OCI-LY3 (cell line): ENCODE results near the gene SLC25A25.

Experiments used
- EZH2phosphoT487 ChIP-seq: fragments of 200-600 bp; shearing (Covaris generic); IDR thresholded peaks from 2 replicates; pipeline ENCODE4 v1.6.1; 2018; ENCODE audit warnings: antibody characterized with exemption, mixed run types, low read depth
- TF ChIP-seq, protein P1 (sequence below): fragments of 200-600, 300-600 bp; sonication (generic); IDR thresholded peaks from 2 replicates; pipeline ENCODE4 v1.5.1; 2014; ENCODE audit warnings: antibody characterized with exemption, low read length, low read depth

DNA sequence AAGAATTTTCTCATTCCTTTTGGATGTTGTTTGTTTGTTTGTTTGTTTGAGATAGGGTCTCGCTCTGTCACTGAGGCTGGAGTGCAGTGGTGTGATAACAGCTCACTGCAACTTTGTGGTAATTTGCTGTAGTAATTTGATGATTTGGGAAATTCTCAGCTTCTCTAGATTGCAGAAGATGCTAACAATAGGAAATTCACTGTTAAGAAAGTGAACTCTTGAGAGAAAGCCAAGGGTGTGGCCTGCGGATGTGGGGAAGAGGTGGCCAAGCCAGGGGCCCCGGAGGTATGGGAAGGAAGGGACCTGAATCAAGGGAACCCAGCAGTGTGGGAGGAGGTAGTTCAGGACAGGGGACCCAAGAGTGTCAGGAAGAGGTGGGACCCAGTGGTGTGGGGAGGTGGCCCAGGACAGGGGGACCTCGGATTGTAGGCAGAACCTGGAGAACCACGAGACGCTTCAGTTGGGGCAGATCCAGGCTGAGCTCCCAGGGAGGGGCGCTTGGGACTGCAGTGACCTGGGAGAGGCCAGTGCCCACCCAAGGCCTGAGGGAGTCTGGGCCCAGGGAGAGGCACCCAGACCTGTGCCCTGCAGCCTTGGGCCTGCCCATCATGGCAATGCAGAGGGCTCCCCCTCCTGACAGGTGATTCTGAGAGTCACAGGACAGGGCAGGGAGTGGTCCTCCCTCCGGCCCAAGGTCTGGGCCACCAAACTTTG, 75.7 kb downstream of the SLC25A25 start:
- TF ChIP-seq, protein P1, sequence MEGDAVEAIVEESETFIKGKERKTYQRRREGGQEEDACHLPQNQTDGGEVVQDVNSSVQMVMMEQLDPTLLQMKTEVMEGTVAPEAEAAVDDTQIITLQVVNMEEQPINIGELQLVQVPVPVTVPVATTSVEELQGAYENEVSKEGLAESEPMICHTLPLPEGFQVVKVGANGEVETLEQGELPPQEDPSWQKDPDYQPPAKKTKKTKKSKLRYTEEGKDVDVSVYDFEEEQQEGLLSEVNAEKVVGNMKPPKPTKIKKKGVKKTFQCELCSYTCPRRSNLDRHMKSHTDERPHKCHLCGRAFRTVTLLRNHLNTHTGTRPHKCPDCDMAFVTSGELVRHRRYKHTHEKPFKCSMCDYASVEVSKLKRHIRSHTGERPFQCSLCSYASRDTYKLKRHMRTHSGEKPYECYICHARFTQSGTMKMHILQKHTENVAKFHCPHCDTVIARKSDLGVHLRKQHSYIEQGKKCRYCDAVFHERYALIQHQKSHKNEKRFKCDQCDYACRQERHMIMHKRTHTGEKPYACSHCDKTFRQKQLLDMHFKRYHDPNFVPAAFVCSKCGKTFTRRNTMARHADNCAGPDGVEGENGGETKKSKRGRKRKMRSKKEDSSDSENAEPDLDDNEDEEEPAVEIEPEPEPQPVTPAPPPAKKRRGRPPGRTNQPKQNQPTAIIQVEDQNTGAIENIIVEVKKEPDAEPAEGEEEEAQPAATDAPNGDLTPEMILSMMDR: no peak; the same call in 1 of the 2 replicates
- TF ChIP-seq EZH2phosphoT487: no peak
